CD4-positive, alpha-beta memory T cell (primary cell): Measurements from ENCODE around the gene STYXL1. TPM values are rescaled to one million over a fixed set of nuclear protein-coding genes. Genes with fewer than 3 reads are reported as not detected.
A peak's percentile ranks its signal among the peaks of the same experiment; 100 is the strongest.
"Not testable (repeated sequence)": the region's sequence is repeated elsewhere in the genome, so short reads cannot be mapped to it uniquely, and the experiment has no call there.

Source experiments
- CTCF ChIA-PET: fragments of 350-600 bp; sonication (Branson Sonifier 250); formaldehyde crosslinking; loops from one replicate; lab custom pipeline; 2021; ENCODE audit warnings: inconsistent platforms; ENCODE audit not compliant: partially characterized antibody; lab: Charles Lee
- POLR2A ChIA-PET: fragments of 350-600 bp; sonication (Branson Sonifier 250); formaldehyde crosslinking; loops from one replicate; lab custom pipeline; 2021; ENCODE audit not compliant: partially characterized antibody; lab: Charles Lee
- DNase-seq, 5 donors: peaks; one replicate each; pipeline versions ENCODE4 v3.0.0 to v3.0.0-alpha.2; 2020 to 2022; ENCODE audit warnings: mixed read lengths in 1 of 5
- H3K27ac ChIP-seq: one replicate; pipeline ENCODE4 v1.7.0; 2013; ENCODE audit warnings: low read depth, low read length
- H3K27me3 ChIP-seq: 2 replicates; pipeline ENCODE4 v1.7.0; 2013; ENCODE audit warnings: mild to moderate bottlenecking, low read length, moderate library complexity; ENCODE audit not compliant: insufficient read depth
- H3K36me3 ChIP-seq: 2 replicates; pipeline ENCODE4 v1.7.0; 2013; ENCODE audit warnings: mild to moderate bottlenecking, low read length, moderate library complexity; ENCODE audit not compliant: insufficient read depth
- H3K4me1 ChIP-seq: 2 replicates; pipeline ENCODE4 v1.7.0; 2013; ENCODE audit warnings: mild to moderate bottlenecking, low read length, moderate library complexity; ENCODE audit not compliant: insufficient read depth
- H3K4me3 ChIP-seq, 2 donors: one replicate each; pipeline ENCODE4 v1.7.0; 2013; ENCODE audit warnings: low read length in 2 of 2, mild to moderate bottlenecking in 1 of 2
- H3K9me3 ChIP-seq, 2 donors: one replicate each; pipeline ENCODE4 v1.7.0; 2013; ENCODE audit warnings: low read length in 2 of 2, control low read depth in 1 of 2; ENCODE audit not compliant: control insufficient read depth in 1 of 2
- H3K27ac Mint-ChIP-seq, 7 donors: one replicate each; pipeline ENCODE4 v1.8.0; 2020 to 2021; ENCODE audit warnings: mixed read lengths in 7 of 7, mild to moderate bottlenecking in 6 of 7, inconsistent platforms in 3 of 7, moderate library complexity in 3 of 7
- H3K27me3 Mint-ChIP-seq, 2 donors: one replicate each; pipeline ENCODE4 v1.8.0; 2020 to 2021; ENCODE audit warnings: mixed read lengths in 2 of 2
- H3K36me3 Mint-ChIP-seq, 2 donors: one replicate each; pipeline ENCODE4 v1.8.0; 2020 to 2021; ENCODE audit warnings: mixed read lengths in 2 of 2, inconsistent platforms in 1 of 2, mild to moderate bottlenecking in 1 of 2
- H3K4me1 Mint-ChIP-seq, 4 donors: one replicate each; pipeline ENCODE4 v1.8.0; 2020 to 2021; ENCODE audit warnings: mixed read lengths in 4 of 4, mild to moderate bottlenecking in 1 of 4
- H3K4me3 Mint-ChIP-seq, 8 donors: one replicate each; pipeline ENCODE4 v1.8.0; 2020 to 2021; ENCODE audit warnings: mixed read lengths in 8 of 8, mild to moderate bottlenecking in 7 of 8, moderate library complexity in 6 of 8, inconsistent platforms in 3 of 8
- H3K9me3 Mint-ChIP-seq, 8 donors: one replicate each; pipeline ENCODE4 v1.8.0; 2020 to 2021; ENCODE audit warnings: mixed read lengths in 8 of 8, mild to moderate bottlenecking in 5 of 8, inconsistent platforms in 3 of 8, moderate library complexity in 1 of 8
- intact Hi-C: fragments of 100-400 bp; cut with micrococcal nuclease; formaldehyde crosslinking; loops from one replicate; pipeline ENCODE4 v1.15.1; 2023
- polyA plus RNA-seq, 2 donors: library from polyadenylated mRNA; unstranded; fragments of 300-500 nt; fragmentation: Illumina TruSeq; gene quantifications; one replicate each; pipeline ENCODE4 v1.2.3, GENCODE V29; 2021
- total RNA-seq, 2 experiments: library from RNA; stranded (reverse); gene quantifications; one replicate each; pipeline ENCODE4 v1.2.3, GENCODE V29; 2021

STYXL1 gene
- total and polyA plus RNA-seq, 4 experiments from 2014 or later: 18.9 to 71.0 (median 33.7) TPM

- no peak overlapping the region for H3K27ac ChIP-seq
- no peaks in the 10 kb centered on the region for H3K27me3 ChIP-seq
- DNase-seq: no peak
- peaks cover 6 to 9% of the 10 kb centered on the region in 2 donors for H3K36me3 Mint-ChIP-seq
- no peak overlapping the region for H3K4me3 Mint-ChIP-seq
- no peaks in the 10 kb centered on the region for H3K9me3 Mint-ChIP-seq
- no peaks in the 10 kb centered on the region for H3K4me1 ChIP-seq
- ChIA-PET CTCF (interaction anchor here (1.2 to 1.5 kb wide), 2 partner anchors 8 to 12 kb away, joined by 4 to 5 read pairs; no protein-coding TSS in a partner anchor), POLR2A (no interaction called here)
- H3K36me3 ChIP-seq: no peaks in the 10 kb centered on the region
- H3K4me3 ChIP-seq: no peak overlapping the region
- H3K9me3 ChIP-seq: no peaks in the 10 kb centered on the region
- H3K27me3 Mint-ChIP-seq: no peaks in the 10 kb centered on the region
- peaks cover 0 to 6% (median 5%) of the 10 kb centered on the region in 4 donors for H3K4me1 Mint-ChIP-seq
- intact Hi-C loops: no loop called here
- H3K27ac Mint-ChIP-seq: no peak overlapping the region
These were observed 15.8 kb downstream of the STYXL1 start for GRCh38 chr7:76031964-76032363.

GRCh38 chr7:76029682-76030081, 18.1 kb downstream of the STYXL1 start:
- not testable (repeated sequence) for H3K4me3 Mint-ChIP-seq, H3K27ac Mint-ChIP-seq

GRCh38 chr7:76023002-76023401, 24.8 kb downstream of the STYXL1 start:
- Histone ChIP-seq H3K27ac (no peak overlapping the region), H3K4me3 (no peak overlapping the region), H3K9me3 (no peaks in the 10 kb centered on the region), H3K4me1 (peaks cover 12% of the 10 kb centered on the region), H3K27me3 (no peaks in the 10 kb centered on the region), H3K36me3 (peaks cover 5% of the 10 kb centered on the region)
- no peak for DNase-seq
- H3K27me3 Mint-ChIP-seq: no peaks in the 10 kb centered on the region
- no peaks in the 10 kb centered on the region for H3K9me3 Mint-ChIP-seq
- H3K4me1 Mint-ChIP-seq: peaks cover 7 to 14% (median 10%) of the 10 kb centered on the region in 4 donors
- intact Hi-C loops: loop anchor here (10.0 kb wide), 1 partner anchor 948 kb away; the partner anchor contains the start of gene RCC1L
- ChIA-PET POLR2A (interaction anchor here (1.0 kb wide), 1 partner anchor 103 kb away, joined by 3 read pairs; no protein-coding TSS in a partner anchor), CTCF (interaction anchor here (1.0 to 1.2 kb wide), 2 partner anchors 156 to 261 kb away, joined by 3 to 4 read pairs; no protein-coding TSS in a partner anchor)
- H3K4me3 Mint-ChIP-seq: peak overlapping the region in 1 of 8 donors; percentile 11
- peak overlapping the region in 1 of 7 donors; percentile 39 for H3K27ac Mint-ChIP-seq
- H3K36me3 Mint-ChIP-seq: peaks cover 22 to 27% of the 10 kb centered on the region in 2 donors

More at GRCh38 chr7:76029682-76030081, 18.1 kb downstream of the STYXL1 start:
- H3K27me3 ChIP-seq, H3K36me3 ChIP-seq, H3K27me3 Mint-ChIP-seq, POLR2A ChIA-PET, H3K27ac ChIP-seq, DNase-seq, H3K4me3 ChIP-seq, H3K9me3 Mint-ChIP-seq, H3K4me1 ChIP-seq, H3K9me3 ChIP-seq, H3K4me1 Mint-ChIP-seq: not testable (repeated sequence)
- H3K36me3 Mint-ChIP-seq: peaks cover 10 to 13% of the 10 kb centered on the region in 2 donors
- CTCF ChIA-PET: interaction anchor here (1.7 kb wide), 1 partner anchor 9 kb away, joined by 5 read pairs; no protein-coding TSS in a partner anchor
- intact Hi-C loops: loop anchor here (10.0 kb wide), 1 partner anchor 955 kb away; the partner anchor contains the start of gene RCC1L

GRCh38 chr7:76022026-76022780, 25.6 kb downstream of the STYXL1 start:
- Mint-ChIP-seq H3K4me1 (peaks cover 7 to 14% (median 10%) of the 10 kb centered on the region in 4 donors), H3K9me3 (no peaks in the 10 kb centered on the region), H3K36me3 (peaks cover 24 to 29% of the 10 kb centered on the region in 2 donors), H3K4me3 (no peak overlapping the region), H3K27ac (no peak overlapping the region), H3K27me3 (no peaks in the 10 kb centered on the region)
- no peak for DNase-seq
- no peaks in the 10 kb centered on the region for H3K27me3 ChIP-seq
- no peak overlapping the region for H3K4me3 ChIP-seq
- no peak overlapping the region for H3K27ac ChIP-seq
- peaks cover 12% of the 10 kb centered on the region for H3K4me1 ChIP-seq
- CTCF ChIA-PET: interaction anchor here (0.6 to 4.0 kb wide), 5 partner anchors 12 to 1540 kb away, joined by 3 to 81 read pairs (median 4); no protein-coding TSS in a partner anchor
- H3K9me3 ChIP-seq: no peaks in the 10 kb centered on the region
- POLR2A ChIA-PET: interaction anchor here (2.4 kb wide), 1 partner anchor 107 kb away, joined by 12 read pairs; the partner anchor contains the start of gene POR
- peaks cover 5% of the 10 kb centered on the region for H3K36me3 ChIP-seq
- intact Hi-C loops: loop anchor here (10.0 kb wide), 1 partner anchor 947 kb away; the partner anchor contains the start of gene RCC1L

- ChIA-PET CTCF (interaction anchor here (0.5 to 4.0 kb wide), 31 partner anchors 9 to 596 kb away, joined by 3 to 81 read pairs (median 4); partner anchors contain the start of genes MDH2 and STYXL1), POLR2A (interaction anchor here (0.6 to 2.4 kb wide), 5 partner anchors 11 to 478 kb away, joined by 3 to 12 read pairs (median 6); partner anchors contain the start of genes MDH2, POR and STYXL1)
- no peaks in the 10 kb centered on the region for H3K9me3 Mint-ChIP-seq
- Histone ChIP-seq H3K4me3 (no peak overlapping the region), H3K9me3 (no peaks in the 10 kb centered on the region), H3K27me3 (no peaks in the 10 kb centered on the region), H3K4me1 (peaks cover 12% of the 10 kb centered on the region), H3K36me3 (peaks cover 5% of the 10 kb centered on the region), H3K27ac (no peak overlapping the region)
- H3K36me3 Mint-ChIP-seq: peaks cover 24 to 29% of the 10 kb centered on the region in 2 donors
- peak; percentile 56 to 70 (median 60) for DNase-seq
- H3K27ac Mint-ChIP-seq: peak overlapping the region in 3 of 7 donors; percentile 30 to 59 (median 53)
- intact Hi-C loops: loop anchor here (1.0 to 10.0 kb wide), 2 partner anchors 244 to 945 kb away; partner anchors contain the start of gene RCC1L
- peaks cover 7 to 14% (median 10%) of the 10 kb centered on the region in 4 donors for H3K4me1 Mint-ChIP-seq
- H3K27me3 Mint-ChIP-seq: no peaks in the 10 kb centered on the region
- H3K4me3 Mint-ChIP-seq: no peak overlapping the region
These were observed 27.6 kb downstream of the STYXL1 start for GRCh38 chr7:76020031-76020714.

- H3K9me3 ChIP-seq, H3K9me3 Mint-ChIP-seq, H3K27ac Mint-ChIP-seq, intact Hi-C loops, H3K36me3 ChIP-seq, H3K4me3 Mint-ChIP-seq, DNase-seq, H3K27me3 ChIP-seq, POLR2A ChIA-PET, H3K27me3 Mint-ChIP-seq, H3K27ac ChIP-seq, H3K4me3 ChIP-seq: not testable (repeated sequence)
- Mint-ChIP-seq H3K36me3 (peaks cover 28 to 34% of the 10 kb centered on the region in 2 donors), H3K4me1 (peaks cover 7 to 14% (median 10%) of the 10 kb centered on the region in 4 donors)
- CTCF ChIA-PET: interaction anchor here (4.0 kb wide), 1 partner anchor 153 kb away, joined by 81 read pairs; no protein-coding TSS in a partner anchor
- peaks cover 12% of the 10 kb centered on the region for H3K4me1 ChIP-seq
These were observed 29.3 kb downstream of the STYXL1 start for GRCh38 chr7:76018520-76018919.
